Loucy (cell line): ENCODE measurements around the gene DNAH11.

Experiments
- EZH2phosphoT487 ChIP-seq: fragments of 200-600 bp; IDR thresholded peaks from 2 replicates; pipeline ENCODE4 v1.6.1; 2018; ENCODE audit warnings: antibody characterized with exemption, mild to moderate bottlenecking, moderate library complexity, borderline replicate concordance
- TF ChIP-seq, protein P1 (sequence below): fragments of 200-600 bp; sonication (generic); conservative IDR thresholded peaks from 2 replicates; pipeline ENCODE4 v1.5.1; 2014; ENCODE audit warnings: mild to moderate bottlenecking, antibody characterized with exemption, low read length

DNA sequence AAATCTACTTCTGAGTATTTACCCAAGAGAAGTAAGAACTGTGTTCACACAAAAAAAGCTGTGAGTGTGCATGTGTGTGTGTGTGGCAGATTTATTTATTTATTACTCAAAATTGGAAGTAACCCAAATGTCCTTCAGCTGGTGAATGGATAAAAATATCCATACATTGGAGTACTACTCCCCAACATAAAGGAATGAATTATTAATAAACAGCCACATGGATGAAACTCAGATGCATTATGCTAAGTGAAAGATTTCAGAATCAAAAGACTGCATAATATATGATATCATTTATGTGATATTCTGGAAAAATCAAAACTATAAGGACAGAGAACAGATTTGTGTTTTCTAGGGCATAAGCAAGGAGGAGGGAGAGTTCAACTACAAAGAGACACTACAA lies 47.1 kb upstream of the DNAH11 start:
- TF ChIP-seq, protein P1, sequence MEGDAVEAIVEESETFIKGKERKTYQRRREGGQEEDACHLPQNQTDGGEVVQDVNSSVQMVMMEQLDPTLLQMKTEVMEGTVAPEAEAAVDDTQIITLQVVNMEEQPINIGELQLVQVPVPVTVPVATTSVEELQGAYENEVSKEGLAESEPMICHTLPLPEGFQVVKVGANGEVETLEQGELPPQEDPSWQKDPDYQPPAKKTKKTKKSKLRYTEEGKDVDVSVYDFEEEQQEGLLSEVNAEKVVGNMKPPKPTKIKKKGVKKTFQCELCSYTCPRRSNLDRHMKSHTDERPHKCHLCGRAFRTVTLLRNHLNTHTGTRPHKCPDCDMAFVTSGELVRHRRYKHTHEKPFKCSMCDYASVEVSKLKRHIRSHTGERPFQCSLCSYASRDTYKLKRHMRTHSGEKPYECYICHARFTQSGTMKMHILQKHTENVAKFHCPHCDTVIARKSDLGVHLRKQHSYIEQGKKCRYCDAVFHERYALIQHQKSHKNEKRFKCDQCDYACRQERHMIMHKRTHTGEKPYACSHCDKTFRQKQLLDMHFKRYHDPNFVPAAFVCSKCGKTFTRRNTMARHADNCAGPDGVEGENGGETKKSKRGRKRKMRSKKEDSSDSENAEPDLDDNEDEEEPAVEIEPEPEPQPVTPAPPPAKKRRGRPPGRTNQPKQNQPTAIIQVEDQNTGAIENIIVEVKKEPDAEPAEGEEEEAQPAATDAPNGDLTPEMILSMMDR: no peak
- TF ChIP-seq EZH2phosphoT487: no peak
